Prostate gland (tissue), 2 donors: Measurements from ENCODE around the gene EMX1. TPM values are rescaled to one million over a fixed set of nuclear protein-coding genes. Genes with fewer than 3 reads are reported as not detected.

Source experiments
- DNase-seq: peaks from one replicate; pipeline ENCODE4 v3.0.0-alpha.2; 2019; ENCODE audit warnings: low spot score
- H3K27ac ChIP-seq, 2 donors: fragments of 200-600 bp; sonication (generic); 2 replicates each; pipeline ENCODE4 v1.5.1; 2017 to 2019
- H3K27me3 ChIP-seq: fragments of 200-600 bp; sonication (generic); replicated peaks from 2 replicates; pipeline ENCODE4 v1.5.1; 2019; ENCODE audit not compliant: insufficient read depth
- H3K36me3 ChIP-seq, 2 donors: fragments of 200-600 bp; sonication (generic); 1 replicate in 1 of 2; 2 replicates in 1 of 2; pipeline versions ENCODE4 v1.5.1 to v1.8.1; 2017 to 2019
- H3K4me1 ChIP-seq: fragments of 200-600 bp; sonication (generic); replicated peaks from 2 replicates; pipeline ENCODE4 v1.5.1; 2019
- H3K4me3 ChIP-seq, 2 donors: fragments of 200-600 bp; sonication (generic); 2 replicates each; pipeline ENCODE4 v1.5.1; 2017 to 2019
- H3K9me3 ChIP-seq: fragments of 200-600 bp; sonication (generic); 2 replicates; pipeline ENCODE4 v1.5.1; 2017
- POLR2A ChIP-seq: fragments of 450-650 bp; IDR thresholded peaks from one replicate; pipeline ENCODE4 v1.6.1; 2016; ENCODE audit warnings: antibody characterized with exemption, mild to moderate bottlenecking
- POLR2AphosphoS5 ChIP-seq: sonication (generic); formaldehyde crosslinking; IDR thresholded peaks from one replicate; pipeline ENCODE4 v1.6.1; 2017; ENCODE audit warnings: antibody characterized with exemption
- WGBS: methylation state at CpG from one replicate; pipeline ENCODE4 v1.1.5; 2018; 5-methylcytosine and 5-hydroxymethylcytosine counted together
- intact Hi-C: fragments of 100-400 bp; cut with DNase I; formaldehyde crosslinking; loops from one replicate; pipeline ENCODE4 v1.14.2; 2022
- total RNA-seq, 2 donors: library from RNA; depleted of rRNA; stranded (reverse); fragments of >200 nt; gene quantifications; one replicate each; pipeline ENCODE4 v1.1.0, GENCODE V29; 2016
- TF ChIP-seq, protein P1 (sequence below), 4 experiments: fragments of 200-600 bp in 2 of 4; fragments of 450-650 bp in 2 of 4; sonication (generic) in 2 of 4; IDR thresholded peaks; 1 replicate in 3 of 4; 2 replicates in 1 of 4; pipeline ENCODE4 v1.5.1; 2016 to 2019; ENCODE audit warnings: antibody characterized with exemption in 4 of 4, mild to moderate bottlenecking in 2 of 4, moderate library complexity in 2 of 4

The EMX1 gene
- total RNA-seq, 2 donors from 2014 or later, result 9.8 TPM; not detected in 1

DNA sequence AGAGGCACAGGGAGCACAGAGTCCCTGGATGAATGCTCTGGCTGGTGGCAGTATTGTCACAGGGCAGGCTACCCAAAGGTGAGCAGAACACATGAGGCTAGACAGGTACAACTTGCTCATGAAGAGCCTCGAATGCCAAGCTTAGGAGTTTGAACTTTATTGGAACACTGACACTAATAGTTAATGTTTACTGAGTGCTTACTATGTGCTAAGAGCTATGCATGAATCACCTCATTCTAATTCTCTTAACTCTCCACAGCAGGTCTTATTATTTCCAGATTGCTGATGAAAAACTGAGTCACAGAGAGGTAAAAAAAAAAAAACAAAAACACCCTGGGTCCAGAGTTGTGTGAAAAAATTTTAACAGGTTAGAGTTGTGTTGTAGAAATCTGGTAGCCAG is 6.1 kb upstream of the EMX1 start:
- H3K27me3 ChIP-seq, result peaks cover 34% of the 10 kb centered on the region

DNA sequence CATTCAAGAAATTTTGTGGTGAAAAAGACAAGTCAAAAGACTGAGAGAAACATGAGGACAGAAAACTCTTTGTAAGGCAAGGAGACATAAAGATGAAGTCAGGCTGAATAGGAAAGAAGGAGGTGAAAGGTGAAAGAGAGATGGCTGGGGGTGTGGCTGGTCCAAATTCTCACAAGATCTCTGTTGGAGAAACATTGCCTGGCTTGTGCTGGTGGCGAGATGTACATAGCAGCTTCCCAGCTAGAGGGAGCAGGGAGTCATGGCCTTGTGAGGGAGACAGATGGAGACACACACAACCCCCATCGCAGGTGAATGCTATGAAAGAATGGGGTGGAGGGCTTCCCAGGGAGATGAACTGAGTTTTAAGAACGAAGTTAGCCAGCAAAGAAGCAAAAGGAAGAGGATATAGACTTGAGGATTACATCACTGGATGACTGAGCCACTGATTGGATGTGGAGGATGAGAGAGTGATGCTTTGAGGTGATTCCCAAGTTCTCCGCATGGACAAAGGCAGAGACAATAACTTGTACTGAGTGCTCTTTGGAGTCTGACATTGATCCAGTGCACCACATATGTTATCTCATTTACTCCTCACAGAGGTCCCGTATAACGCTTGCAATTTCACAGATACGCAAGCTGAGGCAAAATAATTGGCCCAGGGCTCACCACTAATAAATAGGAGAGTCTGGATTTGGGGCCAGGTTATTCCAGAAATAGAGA is 3.7 kb upstream of the EMX1 start:
- Histone ChIP-seq H3K9me3 (no peaks in the 10 kb centered on the region), H3K27ac (no peak overlapping the region), H3K4me1 (peaks cover 19% of the 10 kb centered on the region), H3K27me3 (peaks cover 41% of the 10 kb centered on the region), H3K36me3 (no peaks in the 10 kb centered on the region), H3K4me3 (no peak overlapping the region)
- intact Hi-C loops, result no loop called here
- DNase-seq, result no peak
- TF ChIP-seq, protein P1, sequence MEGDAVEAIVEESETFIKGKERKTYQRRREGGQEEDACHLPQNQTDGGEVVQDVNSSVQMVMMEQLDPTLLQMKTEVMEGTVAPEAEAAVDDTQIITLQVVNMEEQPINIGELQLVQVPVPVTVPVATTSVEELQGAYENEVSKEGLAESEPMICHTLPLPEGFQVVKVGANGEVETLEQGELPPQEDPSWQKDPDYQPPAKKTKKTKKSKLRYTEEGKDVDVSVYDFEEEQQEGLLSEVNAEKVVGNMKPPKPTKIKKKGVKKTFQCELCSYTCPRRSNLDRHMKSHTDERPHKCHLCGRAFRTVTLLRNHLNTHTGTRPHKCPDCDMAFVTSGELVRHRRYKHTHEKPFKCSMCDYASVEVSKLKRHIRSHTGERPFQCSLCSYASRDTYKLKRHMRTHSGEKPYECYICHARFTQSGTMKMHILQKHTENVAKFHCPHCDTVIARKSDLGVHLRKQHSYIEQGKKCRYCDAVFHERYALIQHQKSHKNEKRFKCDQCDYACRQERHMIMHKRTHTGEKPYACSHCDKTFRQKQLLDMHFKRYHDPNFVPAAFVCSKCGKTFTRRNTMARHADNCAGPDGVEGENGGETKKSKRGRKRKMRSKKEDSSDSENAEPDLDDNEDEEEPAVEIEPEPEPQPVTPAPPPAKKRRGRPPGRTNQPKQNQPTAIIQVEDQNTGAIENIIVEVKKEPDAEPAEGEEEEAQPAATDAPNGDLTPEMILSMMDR (IDR thresholded peaks at IDR 0.05), result no peak
- no peak for TF ChIP-seq POLR2A
- TF ChIP-seq POLR2AphosphoS5, result no peak
- WGBS, result 17% methylated on average over 7 of the region's 7 CpGs

More for the DNA sequence above, 6.1 kb upstream of the EMX1 start:
- H3K36me3 ChIP-seq, result no peaks in the 10 kb centered on the region
- no peak overlapping the region for H3K27ac ChIP-seq
- DNase-seq, result no peak
- no peak overlapping the region for H3K4me3 ChIP-seq
- TF ChIP-seq, protein P1 (IDR thresholded peaks at IDR 0.05), result no peak
- TF ChIP-seq POLR2A (no peak), POLR2AphosphoS5 (no peak)
- intact Hi-C loops, result no loop called here
- no peaks in the 10 kb centered on the region for H3K9me3 ChIP-seq
- peaks cover 8% of the 10 kb centered on the region for H3K4me1 ChIP-seq
- WGBS, result 35% methylated on average over 1 of the region's 1 CpG

DNA sequence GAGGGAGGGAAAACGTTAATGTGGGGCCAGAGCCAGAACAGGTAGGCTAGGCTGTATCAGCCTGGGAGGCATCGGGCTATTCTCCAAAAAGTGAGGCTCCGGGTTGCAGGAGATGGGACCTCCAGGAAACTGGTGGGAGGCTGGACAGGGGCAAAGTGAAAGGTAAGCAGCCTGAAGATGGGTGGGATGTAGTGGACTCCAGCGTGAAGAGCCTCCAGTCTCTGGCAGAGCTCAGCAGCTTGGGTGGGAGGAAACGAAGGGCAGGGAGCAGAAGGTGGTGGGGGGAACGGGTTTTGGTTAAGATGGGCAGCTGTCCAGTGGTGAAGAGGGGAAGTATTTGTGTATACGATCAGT is 3.1 kb upstream of the EMX1 start:
- H3K4me1 ChIP-seq, result peaks cover 19% of the 10 kb centered on the region
- no peak overlapping the region for H3K4me3 ChIP-seq
- peaks cover 42% of the 10 kb centered on the region for H3K27me3 ChIP-seq
- H3K9me3 ChIP-seq, result no peaks in the 10 kb centered on the region
- intact Hi-C loops, result no loop called here
- 3% methylated on average over 7 of the region's 7 CpGs for WGBS
- TF ChIP-seq POLR2AphosphoS5, result no peak
- DNase-seq, result no peak
- no peaks in the 10 kb centered on the region for H3K36me3 ChIP-seq
- no peak overlapping the region for H3K27ac ChIP-seq

DNA sequence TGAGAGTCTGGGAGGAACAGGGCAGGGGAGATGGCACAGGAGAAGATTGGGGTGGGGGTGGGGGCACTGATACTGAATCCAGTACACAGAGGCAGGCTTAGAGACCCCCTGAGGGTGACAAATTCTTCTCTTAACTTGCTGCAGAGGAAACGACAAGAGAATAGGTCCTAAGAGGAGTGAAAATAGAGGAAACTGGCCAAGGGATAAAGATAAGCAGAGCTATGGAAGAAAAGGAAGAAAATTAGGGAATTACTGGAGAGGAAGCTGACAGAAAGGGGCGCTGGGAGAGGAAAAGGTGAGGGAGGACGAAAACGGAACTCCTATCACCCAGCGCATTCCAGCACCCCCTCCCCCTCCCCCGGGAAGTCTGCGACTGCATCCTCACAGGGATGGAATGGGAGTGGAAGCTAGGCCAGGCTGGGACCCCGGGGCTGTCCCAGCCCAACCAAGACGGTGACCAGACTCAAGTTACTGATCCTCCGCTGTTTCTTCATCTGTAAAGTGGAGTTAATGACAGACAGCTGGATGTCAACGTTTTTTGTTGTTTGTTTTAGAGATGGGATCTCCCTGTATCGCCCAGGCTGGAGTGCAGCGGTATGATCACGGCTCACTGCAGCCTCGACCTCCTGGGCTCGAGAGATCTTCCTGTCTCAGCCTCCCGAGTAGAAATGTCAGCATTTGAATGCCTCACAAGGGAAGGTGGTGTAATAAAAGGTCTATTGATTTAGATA is 2.6 kb upstream of the EMX1 start:
- no peak for DNase-seq
- TF ChIP-seq, protein P1 (IDR thresholded peaks at IDR 0.05), result no peak
- TF ChIP-seq POLR2AphosphoS5, result no peak
- no peak for TF ChIP-seq POLR2A
- Histone ChIP-seq H3K27ac (no peak overlapping the region), H3K36me3 (no peaks in the 10 kb centered on the region), H3K27me3 (peaks cover 39% of the 10 kb centered on the region), H3K4me3 (no peak overlapping the region), H3K4me1 (peaks cover 19% of the 10 kb centered on the region), H3K9me3 (no peaks in the 10 kb centered on the region)
- intact Hi-C loops, result no loop called here
- WGBS, result 5% methylated on average over 17 of the region's 17 CpGs

DNA sequence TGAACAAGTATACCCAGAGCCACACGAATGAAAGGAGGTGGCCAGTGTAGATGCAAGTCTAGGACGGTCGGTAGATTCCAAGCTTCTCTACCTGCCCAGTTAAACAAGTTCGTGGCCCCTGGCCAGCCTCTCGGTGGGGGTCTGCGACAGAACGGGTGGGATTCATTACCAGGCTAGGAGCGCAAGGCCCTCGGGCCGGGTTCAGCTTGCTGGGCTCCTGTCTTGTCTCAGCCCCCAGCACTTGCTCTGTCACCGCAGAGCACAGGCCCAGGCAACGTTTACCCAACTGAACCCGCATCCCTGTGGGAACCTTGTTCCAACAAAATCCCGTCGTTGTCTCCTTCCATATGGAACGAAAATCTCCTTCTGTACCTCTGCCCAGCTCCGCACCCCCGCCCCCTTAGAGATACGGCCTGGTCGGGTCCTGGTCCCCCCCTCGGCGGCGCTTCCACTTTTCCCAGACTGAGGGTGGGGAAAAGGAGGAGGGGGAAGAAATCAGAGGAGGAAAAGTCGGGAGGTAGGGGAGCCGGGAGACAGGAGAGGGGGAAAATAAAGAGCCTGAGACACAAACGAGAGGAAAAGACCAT is 1.9 kb upstream of the EMX1 start:
- H3K4me3 ChIP-seq, result peak overlapping the region in 1 of 2 donors; percentile 16

More for the DNA sequence above, 1.9 kb upstream of the EMX1 start:
- no peaks in the 10 kb centered on the region for H3K36me3 ChIP-seq
- TF ChIP-seq POLR2AphosphoS5 (no peak), POLR2A (no peak)
- TF ChIP-seq, protein P1 (IDR thresholded peaks at IDR 0.05), result no peak
- 4% methylated on average over 26 of the region's 26 CpGs for WGBS
- intact Hi-C loops, result no loop called here
- no peak overlapping the region for H3K27ac ChIP-seq
- H3K27me3 ChIP-seq, result peaks cover 45% of the 10 kb centered on the region
- no peak for DNase-seq
- peaks cover 22% of the 10 kb centered on the region for H3K4me1 ChIP-seq
- H3K9me3 ChIP-seq, result no peaks in the 10 kb centered on the region
